SK-N-SH (cell line): Measurements from ENCODE around the gene DCST1. TPM values are rescaled to one million over a fixed set of nuclear protein-coding genes. Genes with fewer than 3 reads are reported as not detected.

Experiments used
- CTCF ChIA-PET: fragments of 300-600, 350-600 bp; formaldehyde crosslinking; extraction: SDS; loops from one replicate; lab custom pipeline; 2021; lab: Yijun Ruan, JAX
- POLR2A ChIA-PET: fragments of 350-600 bp; sonication (Branson Sonifier 250); formaldehyde crosslinking; extraction: SDS; loops from one replicate; lab custom pipeline; 2020; ENCODE audit warnings: antibody characterized with exemption, inconsistent platforms; lab: Yijun Ruan, JAX
- DNase-seq: peaks from one replicate; pipeline ENCODE4 v3.0.0; 2012
- H2AFZ ChIP-seq: fragments of 200-600 bp; sonication (generic); 2 replicates; pipeline ENCODE4 v1.8.1; 2016; ENCODE audit warnings: antibody characterized with exemption, mild to moderate bottlenecking, low read depth
- H3F3A ChIP-seq: fragments of 200-600 bp; sonication (generic); replicated peaks from 2 replicates; pipeline ENCODE3; 2016; ENCODE audit warnings: antibody characterized with exemption, mild to moderate bottlenecking; ENCODE audit not compliant: insufficient read depth
- H3K27ac ChIP-seq, 2 experiments: fragments of 200-500 bp in 1 of 2; fragments of 200-600 bp in 1 of 2; sonication (Bioruptor generic) in 1 of 2; sonication (generic), shearing (Covaris generic) in 1 of 2; 2 replicates each; pipeline versions ENCODE4 v1.5.1 to v1.6.1; 2014 to 2016; ENCODE audit warnings: low read depth in 2 of 2, inconsistent platforms in 1 of 2, low read length in 1 of 2, mild to moderate bottlenecking in 1 of 2, mixed read lengths in 1 of 2
- H3K27me3 ChIP-seq: fragments of 200-600 bp; sonication (generic), shearing (Covaris generic); 2 replicates; pipeline ENCODE4 v1.6.1; 2016; ENCODE audit warnings: mixed run types; ENCODE audit not compliant: insufficient read depth
- H3K36me3 ChIP-seq, 2 experiments: fragments of 200-500 bp in 1 of 2; fragments of 200-600 bp in 1 of 2; sonication (Bioruptor generic) in 1 of 2; sonication (generic) in 1 of 2; replicated peaks in 1 of 2; 2 replicates each; pipeline versions ENCODE3 to v1.5.1; 2014 to 2016; ENCODE audit warnings: low read length in 1 of 2, mild to moderate bottlenecking in 1 of 2; ENCODE audit not compliant: insufficient read depth in 2 of 2, control insufficient read depth in 1 of 2
- H3K4me1 ChIP-seq, 2 experiments: fragments of 200-500 bp in 1 of 2; fragments of 200-600 bp in 1 of 2; sonication (Bioruptor generic) in 1 of 2; sonication (generic), shearing (Covaris generic) in 1 of 2; 2 replicates each; pipeline versions ENCODE4 v1.5.1 to v1.6.1; 2014 to 2016; ENCODE audit warnings: low read depth in 1 of 2, low read length in 1 of 2, mixed run types in 1 of 2; ENCODE audit not compliant: insufficient read depth in 2 of 2, control insufficient read depth in 1 of 2
- H3K4me2 ChIP-seq: fragments of 200-600 bp; sonication (generic), shearing (Covaris generic); 2 replicates; pipeline ENCODE4 v1.6.1; 2017; ENCODE audit warnings: mixed run types
- H3K4me3 ChIP-seq, 2 experiments: fragments of 200-500 bp in 1 of 2; fragments of 200-600 bp in 1 of 2; sonication (Bioruptor generic) in 1 of 2; sonication (generic), shearing (Covaris generic) in 1 of 2; 2 replicates each; pipeline versions ENCODE4 v1.5.1 to v1.8.1; 2014 to 2016; ENCODE audit warnings: low read depth in 2 of 2, inconsistent platforms in 1 of 2, low read length in 1 of 2, mild to moderate bottlenecking in 1 of 2, mixed read lengths in 1 of 2, moderate library complexity in 1 of 2
- H3K79me2 ChIP-seq: fragments of 200-600 bp; sonication (generic); 2 replicates; pipeline ENCODE4 v1.8.1; 2017; ENCODE audit warnings: mild to moderate bottlenecking; ENCODE audit not compliant: insufficient read depth
- H3K9ac ChIP-seq: fragments of 200-600 bp; sonication (generic); 2 replicates; pipeline ENCODE4 v1.6.1; 2017; ENCODE audit warnings: mixed run types
- H3K9me2 ChIP-seq: fragments of 200-600 bp; sonication (generic); 2 replicates; pipeline ENCODE4 v1.6.1; 2017; ENCODE audit warnings: mixed run types
- H3K9me3 ChIP-seq: fragments of 200-600 bp; sonication (generic); 2 replicates; pipeline ENCODE4 v1.6.1; 2017; ENCODE audit warnings: mixed run types, mild to moderate bottlenecking, moderate library complexity
- H4K20me1 ChIP-seq: fragments of 200-600 bp; sonication (generic); 2 replicates; pipeline ENCODE4 v1.6.1; 2017; ENCODE audit warnings: mild to moderate bottlenecking, mixed run types; ENCODE audit not compliant: insufficient read depth
- EZH2phosphoT487 ChIP-seq: fragments of 200-600 bp; sonication (generic); IDR thresholded peaks from 2 replicates; pipeline ENCODE4 v1.6.1; 2017; ENCODE audit warnings: low read depth, mixed run types, mild to moderate bottlenecking, antibody characterized with exemption, moderate library complexity, borderline replicate concordance
- FOXJ3 ChIP-seq: sonication (generic); formaldehyde crosslinking; IDR thresholded peaks from 2 replicates; pipeline ENCODE4 v1.5.1; 2020; ENCODE audit warnings: mild to moderate bottlenecking, missing genetic modification reagents
- FOXM1 ChIP-seq: IDR thresholded peaks from 2 replicates; pipeline ENCODE4 v1.4.0; 2012; ENCODE audit warnings: low read depth, mild to moderate bottlenecking
- GABPA ChIP-seq: IDR thresholded peaks from 2 replicates; pipeline ENCODE4 v1.4.0; 2012; ENCODE audit warnings: low read depth, mild to moderate bottlenecking
- MAX ChIP-seq: IDR thresholded peaks from 2 replicates; pipeline ENCODE4 v1.4.0; 2012; ENCODE audit warnings: low read depth
- NFIC ChIP-seq: IDR thresholded peaks from 2 replicates; pipeline ENCODE4 v1.4.0; 2012; ENCODE audit warnings: borderline replicate concordance
- RAD21 ChIP-seq: IDR thresholded peaks from 2 replicates; pipeline ENCODE4 v1.6.1; 2012; ENCODE audit warnings: mild to moderate bottlenecking, low read length
- REST ChIP-seq: IDR thresholded peaks from 2 replicates; pipeline ENCODE4 v1.6.1; 2012; ENCODE audit warnings: mild to moderate bottlenecking, low read depth, low read length, moderate library complexity
- SIN3A ChIP-seq: IDR thresholded peaks from 2 replicates; pipeline ENCODE4 v1.6.1; 2012; ENCODE audit warnings: low read depth, mild to moderate bottlenecking, low read length, moderate library complexity, borderline replicate concordance
- SMC3 ChIP-seq: IDR thresholded peaks from 2 replicates; pipeline ENCODE4 v1.6.1; 2012; ENCODE audit warnings: low read depth, low read length, improper control_type of control experiment
- TAF1 ChIP-seq: IDR thresholded peaks from 2 replicates; pipeline ENCODE4 v1.6.1; 2012; ENCODE audit warnings: low read depth, mild to moderate bottlenecking, low read length, moderate library complexity, borderline replicate concordance
- TCF12 ChIP-seq: IDR thresholded peaks from 2 replicates; pipeline ENCODE4 v1.4.0; 2012
- USF1 ChIP-seq: IDR thresholded peaks from 2 replicates; pipeline ENCODE4 v1.4.0; 2012; ENCODE audit warnings: low read depth, borderline replicate concordance
- YY1 ChIP-seq: IDR thresholded peaks from 2 replicates; pipeline ENCODE4 v1.4.0; 2012; ENCODE audit warnings: low read depth, mild to moderate bottlenecking
- WGBS: methylation state at CpG from one replicate; pipeline ENCODE4 v1.1.6; 2017; ENCODE audit warnings: low lambda C conversion rate; 5-methylcytosine and 5-hydroxymethylcytosine counted together
- polyA plus RNA-seq, 3 experiments: library from polyadenylated mRNA; depleted of rRNA; stranded (reverse); fragments of >200 nt; gene quantifications; 2 replicates each; pipeline ENCODE4 v1.2.3, GENCODE V29; 2012
- TF ChIP-seq, protein P1 (sequence below): fragments of 200-600 bp; sonication (generic); IDR thresholded peaks from 2 replicates; pipeline ENCODE4 v1.6.1; 2017; ENCODE audit warnings: antibody characterized with exemption, mild to moderate bottlenecking, moderate library complexity
- TF ChIP-seq, protein P2 (sequence below): IDR thresholded peaks from 2 replicates; pipeline ENCODE4 v1.4.0; 2012; ENCODE audit warnings: low read depth, borderline replicate concordance

DCST1 gene
- polyA plus RNA-seq, 1 of the 3 experiments (the other 2 are of a cell fraction): not detected

DNA sequence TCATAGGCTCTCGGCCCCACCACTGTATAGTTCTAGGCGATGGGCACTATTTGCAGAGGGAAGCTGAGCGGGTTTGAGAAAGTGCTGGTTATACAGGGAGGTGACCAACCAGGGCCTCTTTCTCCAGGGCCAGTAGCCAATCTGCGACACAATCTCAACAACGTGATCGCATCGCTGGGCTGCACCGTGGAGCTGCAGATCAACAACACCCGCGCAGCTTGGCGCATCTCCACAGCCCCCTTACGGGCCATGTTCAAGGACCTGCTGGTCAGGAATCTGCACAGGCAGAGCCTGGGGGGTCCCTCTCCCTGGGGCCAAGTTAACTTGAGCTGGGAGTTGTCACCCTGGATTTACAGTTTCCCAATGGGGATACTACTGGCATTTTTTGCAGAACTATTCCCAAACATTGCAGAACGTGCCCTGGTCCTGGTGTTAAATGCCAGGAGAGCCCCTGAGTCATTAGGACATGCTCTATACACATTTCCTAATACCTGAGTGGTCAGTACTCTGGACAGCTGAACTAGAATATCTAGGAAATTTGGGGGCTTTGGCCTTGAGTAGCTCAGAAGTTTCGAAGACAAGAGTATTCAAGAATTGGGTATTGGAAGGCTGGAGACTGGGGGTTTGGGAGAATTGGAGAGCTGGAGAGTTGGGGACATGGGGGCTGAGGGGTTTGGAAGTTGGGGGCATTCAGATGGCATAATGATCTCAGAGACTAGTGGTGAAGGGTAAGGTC lies 6.9 kb downstream of the DCST1 start:
- Histone ChIP-seq H3K4me3 (no peak overlapping the region), H3K79me2 (no peaks in the 10 kb centered on the region), H3K27me3 (no peaks in the 10 kb centered on the region), H4K20me1 (no peaks in the 10 kb centered on the region), H3K4me2 (no peak overlapping the region), H2AFZ (no peak overlapping the region), H3K9me3 (no peaks in the 10 kb centered on the region), H3K27ac (no peak overlapping the region), H3K36me3 (no peaks in the 10 kb centered on the region), H3K9me2 (no peaks in the 10 kb centered on the region), H3K4me1 (peaks cover 6 to 7% of the 10 kb centered on the region in 2 experiments; a peak in 1 of 4 replicates), H3F3A (no peaks in the 10 kb centered on the region), H3K9ac (no peak overlapping the region)
- WGBS: 75% methylated on average over 10 of the region's 14 CpGs
- ChIA-PET CTCF (interaction anchor here (0.9 to 26.0 kb wide), 9 partner anchors 10 to 86 kb away, joined by 3 to 573 read pairs (median 4); partner anchors contain the start of genes ADAM15, EFNA3, EFNA4 and ZBTB7B), POLR2A (no interaction called here)
- TF ChIP-seq, protein P1, sequence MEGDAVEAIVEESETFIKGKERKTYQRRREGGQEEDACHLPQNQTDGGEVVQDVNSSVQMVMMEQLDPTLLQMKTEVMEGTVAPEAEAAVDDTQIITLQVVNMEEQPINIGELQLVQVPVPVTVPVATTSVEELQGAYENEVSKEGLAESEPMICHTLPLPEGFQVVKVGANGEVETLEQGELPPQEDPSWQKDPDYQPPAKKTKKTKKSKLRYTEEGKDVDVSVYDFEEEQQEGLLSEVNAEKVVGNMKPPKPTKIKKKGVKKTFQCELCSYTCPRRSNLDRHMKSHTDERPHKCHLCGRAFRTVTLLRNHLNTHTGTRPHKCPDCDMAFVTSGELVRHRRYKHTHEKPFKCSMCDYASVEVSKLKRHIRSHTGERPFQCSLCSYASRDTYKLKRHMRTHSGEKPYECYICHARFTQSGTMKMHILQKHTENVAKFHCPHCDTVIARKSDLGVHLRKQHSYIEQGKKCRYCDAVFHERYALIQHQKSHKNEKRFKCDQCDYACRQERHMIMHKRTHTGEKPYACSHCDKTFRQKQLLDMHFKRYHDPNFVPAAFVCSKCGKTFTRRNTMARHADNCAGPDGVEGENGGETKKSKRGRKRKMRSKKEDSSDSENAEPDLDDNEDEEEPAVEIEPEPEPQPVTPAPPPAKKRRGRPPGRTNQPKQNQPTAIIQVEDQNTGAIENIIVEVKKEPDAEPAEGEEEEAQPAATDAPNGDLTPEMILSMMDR: no peak
- TF ChIP-seq MAX (no peak), SMC3 (no peak), EZH2phosphoT487 (no peak), RAD21 (no peak), FOXM1 (no peak), FOXJ3 (CRISPR knock-in tag) (no peak), TCF12 (no peak), YY1 (no peak), NFIC (no peak), GABPA (no peak), SIN3A (no peak), USF1 (no peak), REST (no peak), TAF1 (no peak)
- TF ChIP-seq, protein P2, sequence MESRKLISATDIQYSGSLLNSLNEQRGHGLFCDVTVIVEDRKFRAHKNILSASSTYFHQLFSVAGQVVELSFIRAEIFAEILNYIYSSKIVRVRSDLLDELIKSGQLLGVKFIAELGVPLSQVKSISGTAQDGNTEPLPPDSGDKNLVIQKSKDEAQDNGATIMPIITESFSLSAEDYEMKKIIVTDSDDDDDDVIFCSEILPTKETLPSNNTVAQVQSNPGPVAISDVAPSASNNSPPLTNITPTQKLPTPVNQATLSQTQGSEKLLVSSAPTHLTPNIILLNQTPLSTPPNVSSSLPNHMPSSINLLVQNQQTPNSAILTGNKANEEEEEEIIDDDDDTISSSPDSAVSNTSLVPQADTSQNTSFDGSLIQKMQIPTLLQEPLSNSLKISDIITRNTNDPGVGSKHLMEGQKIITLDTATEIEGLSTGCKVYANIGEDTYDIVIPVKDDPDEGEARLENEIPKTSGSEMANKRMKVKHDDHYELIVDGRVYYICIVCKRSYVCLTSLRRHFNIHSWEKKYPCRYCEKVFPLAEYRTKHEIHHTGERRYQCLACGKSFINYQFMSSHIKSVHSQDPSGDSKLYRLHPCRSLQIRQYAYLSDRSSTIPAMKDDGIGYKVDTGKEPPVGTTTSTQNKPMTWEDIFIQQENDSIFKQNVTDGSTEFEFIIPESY: no peak
- no peak for DNase-seq
